GM20431 (cell line): ENCODE results near the gene COL2A1.

Experiments
- in situ Hi-C: fragments of 300-500 bp; cut with MseI, MboI; formaldehyde crosslinking; loops from one replicate; pipeline ENCODE4 v1.15.0; 2020; ENCODE audit warnings: low sequenced_read_pairs; ENCODE audit not compliant: unreplicated experiment

The COL2A1 gene

GRCh38 chr12:48016373-48017020, 12.2 kb upstream of the COL2A1 start:
- in situ Hi-C loops: no loop called here

GRCh38 chr12:48015954-48016353, 11.7 kb upstream of the COL2A1 start:
- in situ Hi-C loops: no loop called here

GRCh38 chr12:48015129-48015528, 10.9 kb upstream of the COL2A1 start:
- in situ Hi-C loops: no loop called here

- in situ Hi-C loops: no loop called here
Observed at GRCh38 chr12:48013287-48013686, 9.0 kb upstream of the COL2A1 start.

GRCh38 chr12:48012070-48012469, 7.8 kb upstream of the COL2A1 start:
- in situ Hi-C loops: no loop called here

GRCh38 chr12:48010366-48010970, 6.2 kb upstream of the COL2A1 start:
- in situ Hi-C loops: no loop called here

- in situ Hi-C loops: no loop called here
Observed at GRCh38 chr12:48009471-48009870, 5.2 kb upstream of the COL2A1 start.

GRCh38 chr12:48008950-48009349, 4.7 kb upstream of the COL2A1 start:
- in situ Hi-C loops: no loop called here

- in situ Hi-C loops: no loop called here
Observed at GRCh38 chr12:48008349-48008748, 4.1 kb upstream of the COL2A1 start.

- in situ Hi-C loops: no loop called here
Observed at GRCh38 chr12:48007206-48007605, 2.9 kb upstream of the COL2A1 start.

- in situ Hi-C loops: no loop called here
Observed at GRCh38 chr12:48005750-48006021, 1.4 kb upstream of the COL2A1 start.

GRCh38 chr12:48005001-48005749, 899 bp upstream of the COL2A1 start:
- in situ Hi-C loops: no loop called here

- in situ Hi-C loops: no loop called here
Observed at GRCh38 chr12:48003226-48004052, 837 bp downstream of the COL2A1 start.

- in situ Hi-C loops: no loop called here
Observed at GRCh38 chr12:48002773-48003218, 1.5 kb downstream of the COL2A1 start.

- in situ Hi-C loops: no loop called here
Observed at GRCh38 chr12:48002414-48002730, 1.9 kb downstream of the COL2A1 start.

GRCh38 chr12:48001505-48002413, 2.5 kb downstream of the COL2A1 start:
- in situ Hi-C loops: no loop called here

GRCh38 chr12:48000878-48001504, 3.3 kb downstream of the COL2A1 start:
- in situ Hi-C loops: no loop called here

- in situ Hi-C loops: no loop called here
Observed at GRCh38 chr12:47999816-48000215, 4.5 kb downstream of the COL2A1 start.

- in situ Hi-C loops: no loop called here
Observed at GRCh38 chr12:47997321-47997720, 7.0 kb downstream of the COL2A1 start.
